Right renal pelvis (tissue), 4 donors: ENCODE results near the gene SAMD7. TPM values are rescaled to one million over a fixed set of nuclear protein-coding genes. Genes with fewer than 3 reads are reported as not detected.

ENCODE experiments used
- DNase-seq, 4 donors: peaks; one replicate each; pipeline ENCODE4 v3.0.0-alpha.2; 2013; ENCODE audit warnings: low read depth in 4 of 4, low spot score in 3 of 4, missing footprints in 1 of 4
- polyA plus RNA-seq, 4 donors: library from polyadenylated mRNA; unstranded; fragments of 120-200 nt; gene quantifications; one replicate each; pipeline ENCODE4 v1.2.1, GENCODE V29; 2013; ENCODE audit not compliant: insufficient read length in 4 of 4

Gene SAMD7
- polyA plus RNA-seq, 4 donors, result not detected

GRCh38 chr3:169907476-169907875, 3.9 kb upstream of the SAMD7 start:
- DNase-seq, result no peak

DNA sequence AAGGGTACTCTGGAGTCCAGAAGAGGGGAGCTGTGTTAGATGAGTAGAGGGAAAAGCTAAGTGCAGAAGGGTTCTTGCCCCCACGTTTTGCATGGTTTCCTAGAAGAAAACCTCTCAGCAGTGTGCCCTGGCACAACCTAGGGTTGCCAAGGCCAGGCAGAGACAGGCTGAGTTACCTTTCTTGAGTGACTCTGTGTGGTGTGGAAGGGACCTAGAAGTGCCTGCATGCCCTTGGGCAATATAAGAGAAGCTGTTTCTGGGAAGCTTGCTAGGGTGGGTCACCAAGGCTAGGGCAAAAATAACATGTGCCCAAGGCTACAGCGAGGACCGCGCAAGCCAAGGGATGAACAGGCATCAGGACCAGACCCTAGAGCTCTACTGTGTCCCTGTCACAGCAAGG, 3.4 kb upstream of the SAMD7 start:
- DNase-seq, result no peak

DNA sequence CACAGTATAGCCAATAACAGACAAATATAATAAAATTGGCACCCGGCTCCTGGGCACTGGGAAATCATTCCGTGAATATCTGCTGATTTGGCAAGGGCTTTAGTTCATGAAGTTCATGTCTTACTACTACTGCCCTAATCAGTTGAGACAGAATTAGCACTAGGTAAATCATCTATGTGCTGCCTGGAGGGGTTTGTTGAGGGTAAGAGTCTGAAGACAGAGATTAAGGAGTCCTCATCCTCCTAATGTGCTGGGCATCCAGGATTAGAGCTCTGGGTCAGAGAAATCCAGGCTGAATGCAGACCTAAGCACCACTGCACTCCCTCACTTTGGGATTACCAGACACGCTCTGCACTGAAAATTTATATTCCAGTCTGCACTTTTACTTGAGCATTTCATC, 2.0 kb downstream of the SAMD7 start:
- no peak for DNase-seq

DNA sequence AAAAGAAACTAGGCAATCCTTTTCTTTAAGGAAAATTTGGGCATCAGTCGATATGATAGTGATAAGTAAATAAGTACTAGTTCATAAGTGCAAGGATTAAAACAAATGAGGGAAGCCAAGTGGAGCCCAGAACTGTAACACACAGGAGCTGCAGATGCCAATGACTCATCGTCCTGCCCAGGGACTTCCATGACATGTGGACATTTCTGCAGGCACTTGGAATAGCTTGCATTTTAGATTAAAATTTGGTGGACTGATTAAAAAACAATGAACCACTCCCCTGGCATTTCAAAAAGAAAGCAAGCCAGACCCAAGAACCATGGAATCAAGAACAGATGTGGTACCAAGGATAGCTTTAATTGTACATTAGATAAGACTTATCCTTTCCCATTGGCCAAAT, 2.9 kb downstream of the SAMD7 start:
- no peak for DNase-seq

- peak in 1 of 4 donors; percentile 9 for DNase-seq
Observed at GRCh38 chr3:169923189-169923588, 11.8 kb downstream of the SAMD7 start.

DNA sequence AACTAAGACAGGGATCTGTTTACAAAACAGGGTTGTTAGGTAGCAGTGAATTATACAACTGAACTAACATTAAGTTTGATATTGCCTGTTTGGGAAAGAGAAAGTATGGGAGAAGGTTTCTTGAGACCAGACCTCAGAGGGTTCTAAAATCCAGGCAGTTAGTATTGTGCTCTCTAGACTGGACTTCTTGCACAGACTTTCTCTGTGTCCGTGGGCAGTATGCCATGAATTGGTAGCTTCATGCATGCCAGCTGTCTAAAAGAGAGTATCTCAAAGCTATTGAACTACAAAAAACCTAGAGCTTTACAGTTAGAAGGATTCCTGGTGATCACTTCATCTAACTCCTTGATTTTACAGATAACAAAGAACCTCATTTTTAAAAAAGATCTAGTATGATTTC, 12.5 kb downstream of the SAMD7 start:
- no peak for DNase-seq

DNA sequence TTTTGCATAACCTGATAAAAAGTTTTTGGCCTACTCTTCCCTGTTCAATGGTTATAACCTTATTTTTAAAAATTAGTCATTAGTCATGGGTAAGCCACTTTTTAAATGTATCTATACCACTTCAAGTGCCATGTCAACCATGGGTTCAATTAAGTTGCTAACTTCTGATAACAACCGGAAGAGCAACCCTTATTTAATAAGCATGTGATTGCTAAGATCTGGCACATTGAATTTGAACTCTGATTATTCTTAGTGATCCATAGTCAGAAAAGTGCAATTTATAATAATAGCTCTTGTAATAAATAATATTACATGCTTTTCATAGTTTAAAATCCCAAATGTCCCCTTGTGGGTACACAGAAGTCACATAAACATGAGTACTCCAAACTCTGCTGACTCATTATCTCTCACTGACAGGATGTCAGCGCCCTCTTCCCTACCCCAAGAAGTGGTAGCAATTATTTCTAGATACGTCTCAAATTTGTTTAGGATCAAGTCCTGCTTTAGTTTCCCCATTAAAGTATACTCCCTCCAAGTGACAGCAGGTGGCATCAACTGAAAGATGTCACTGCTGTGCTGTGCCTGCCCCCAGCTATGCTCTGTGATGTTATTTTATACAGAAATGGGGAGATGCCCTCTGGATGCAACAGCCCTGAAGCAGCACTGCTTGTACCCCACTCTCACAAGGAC, 18.6 kb downstream of the SAMD7 start:
- DNase-seq, result no peak

DNA sequence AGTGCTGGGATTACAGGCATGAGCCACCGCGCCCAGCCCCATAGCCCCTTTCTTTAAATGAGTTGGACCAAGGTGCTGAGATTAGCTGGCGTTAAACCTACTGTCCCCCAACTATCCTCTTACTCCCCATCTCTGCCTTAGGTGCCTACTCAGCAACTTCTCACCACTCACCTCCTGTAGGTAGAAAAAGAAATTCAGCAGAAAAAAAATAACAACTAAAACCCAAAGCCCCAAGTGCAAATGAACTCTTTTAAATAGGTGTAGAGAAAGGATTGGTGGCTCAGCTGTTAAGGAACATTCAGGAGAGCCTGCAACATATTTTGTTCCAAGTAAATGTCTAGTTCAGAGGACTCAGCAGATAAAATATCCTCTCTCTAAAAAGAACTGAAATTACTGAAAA, 19.5 kb downstream of the SAMD7 start:
- DNase-seq, result no peak

DNA sequence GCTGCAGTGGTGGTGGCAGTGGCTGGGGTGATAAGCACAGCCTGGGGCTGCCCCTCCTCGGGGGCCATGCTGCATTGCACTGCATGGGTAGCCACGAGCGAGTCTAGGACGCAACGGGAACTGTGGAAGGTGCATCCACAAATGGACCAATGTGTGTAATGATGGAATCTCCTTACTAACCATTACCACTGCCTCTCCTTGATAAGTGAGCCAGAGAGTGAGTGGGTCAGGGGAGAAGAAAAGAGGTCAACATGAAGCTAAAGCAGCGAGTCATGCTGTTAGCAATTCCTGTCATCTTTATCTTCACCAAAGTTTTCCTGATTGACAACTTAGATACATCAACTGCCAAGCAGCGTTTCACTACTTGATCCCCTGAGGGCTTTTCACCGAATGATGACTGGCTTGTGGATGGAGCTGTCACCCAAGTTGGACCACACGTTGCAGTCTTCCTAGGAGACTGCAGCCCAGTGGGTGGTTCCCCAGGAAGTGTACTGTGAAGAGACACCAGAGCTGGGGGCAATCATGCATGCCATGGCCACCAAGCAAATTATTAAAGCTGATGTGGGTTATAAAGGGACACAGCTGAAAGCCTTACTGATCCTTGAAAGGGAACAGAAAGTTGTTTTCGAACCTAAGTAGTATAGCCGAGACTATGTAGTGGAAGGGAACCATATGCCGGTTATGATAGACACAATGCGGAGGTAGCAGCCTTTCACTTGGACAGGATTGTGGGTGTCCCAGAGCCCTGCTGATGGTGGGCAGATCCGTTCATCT, 20.6 kb downstream of the SAMD7 start:
- no peak for DNase-seq

DNA sequence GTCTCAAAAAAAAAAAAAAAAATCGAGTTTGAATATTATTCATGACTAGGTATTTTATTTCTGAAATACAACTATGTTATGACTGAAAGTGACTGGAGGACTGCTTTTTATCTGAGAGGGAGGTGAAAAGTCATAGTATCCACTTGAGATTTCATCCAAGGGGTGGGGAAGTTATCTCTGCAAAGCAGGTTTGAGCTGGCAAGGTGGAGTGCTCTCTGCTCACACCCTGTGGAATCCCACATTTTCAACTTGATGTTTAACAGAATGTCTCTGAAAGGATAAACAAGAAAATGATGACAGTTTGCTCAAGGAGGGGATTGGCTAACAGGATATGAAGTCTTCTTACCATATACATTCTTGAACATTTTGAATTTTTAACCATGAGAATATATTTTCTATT, 27.9 kb downstream of the SAMD7 start:
- DNase-seq, result no peak

- no peak for DNase-seq
Observed at GRCh38 chr3:169939751-169940150, 28.4 kb downstream of the SAMD7 start.

- DNase-seq, result no peak
Observed at GRCh38 chr3:169940470-169941181, 29.3 kb downstream of the SAMD7 start.

GRCh38 chr3:169945313-169945712, 33.9 kb downstream of the SAMD7 start:
- DNase-seq, result no peak

- DNase-seq, result no peak
Observed at GRCh38 chr3:169946336-169946735, 35.0 kb downstream of the SAMD7 start.

GRCh38 chr3:169948559-169949448, 37.4 kb downstream of the SAMD7 start:
- DNase-seq, result no peak

DNA sequence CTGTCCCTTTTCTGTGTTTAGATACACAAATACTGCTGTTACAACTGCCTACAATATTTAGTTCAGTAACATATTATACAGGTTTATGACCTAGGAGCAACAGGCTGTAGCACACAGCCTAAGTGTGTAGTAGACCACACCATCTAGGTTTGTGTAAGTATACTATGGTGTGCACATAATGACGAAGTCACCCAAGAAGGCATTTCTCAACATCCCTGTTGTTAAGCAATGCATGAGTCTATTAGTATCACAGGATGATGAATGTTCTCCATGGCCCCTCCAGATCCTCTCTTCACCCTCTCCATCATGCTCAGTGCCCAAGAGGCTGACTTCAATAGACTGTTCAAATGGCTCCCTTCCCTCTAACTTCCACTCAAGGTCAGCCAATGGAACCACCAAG, 40.7 kb downstream of the SAMD7 start:
- no peak for DNase-seq

GRCh38 chr3:169953462-169954141, 42.2 kb downstream of the SAMD7 start:
- DNase-seq, result no peak

DNA sequence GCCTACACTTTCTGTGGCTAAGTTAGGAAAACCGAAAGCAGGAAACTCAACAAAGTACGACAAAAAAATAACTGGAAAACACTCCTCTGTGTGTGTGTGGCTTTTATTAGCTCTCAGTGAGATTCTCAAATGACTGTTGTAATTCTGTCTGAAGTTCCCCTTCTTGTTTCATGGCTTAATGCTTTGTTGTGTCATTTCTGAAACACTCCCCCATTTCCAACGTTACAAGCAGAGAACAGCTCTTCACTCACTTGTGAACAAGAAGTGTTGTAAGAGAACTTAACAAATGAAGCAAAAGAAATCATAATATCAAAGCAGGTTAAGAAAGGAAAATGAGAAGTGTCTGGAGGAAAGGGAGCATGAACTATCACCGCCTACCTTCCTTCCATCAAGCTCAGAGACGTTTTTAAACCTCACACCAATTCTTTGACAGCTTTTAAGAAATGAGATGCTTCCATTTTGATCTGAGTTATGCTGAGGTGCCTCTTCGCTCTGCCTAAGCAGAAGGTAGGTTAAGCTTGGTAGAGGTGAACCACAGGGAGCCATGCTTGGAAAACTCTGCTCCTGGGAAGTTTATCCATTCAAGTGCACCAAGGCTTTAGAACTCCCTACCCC, 42.9 kb downstream of the SAMD7 start:
- DNase-seq, result no peak

- no peak for DNase-seq
Observed at GRCh38 chr3:169955406-169955805, 44.0 kb downstream of the SAMD7 start.

DNA sequence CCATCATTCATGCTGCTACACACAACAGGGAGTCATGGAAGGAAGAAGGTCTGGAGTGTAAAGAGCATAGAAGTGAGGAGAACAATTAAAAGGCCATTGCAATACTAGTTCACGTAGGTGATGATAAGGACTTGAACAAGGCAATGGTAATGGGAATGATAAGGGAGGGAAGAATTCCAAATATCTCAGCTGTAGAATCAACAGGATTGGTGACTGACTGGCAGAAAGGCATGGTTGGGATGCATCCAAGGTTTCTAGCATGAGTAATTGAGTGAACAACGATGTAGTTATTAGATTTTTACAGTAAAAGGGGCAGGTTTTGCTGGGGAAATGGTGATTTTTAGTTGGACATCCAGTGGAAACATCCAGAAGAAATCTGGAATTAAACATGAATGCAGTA, 52.8 kb downstream of the SAMD7 start:
- no peak for DNase-seq
